ENCODE results near the gene C17orf100. TPM values are rescaled to one million over a fixed set of nuclear protein-coding genes. Genes with fewer than 3 reads are reported as not detected.

C17orf100 gene
- total RNA-seq, 1 donor from 2014 or later, result 2.0 TPM

DNA sequence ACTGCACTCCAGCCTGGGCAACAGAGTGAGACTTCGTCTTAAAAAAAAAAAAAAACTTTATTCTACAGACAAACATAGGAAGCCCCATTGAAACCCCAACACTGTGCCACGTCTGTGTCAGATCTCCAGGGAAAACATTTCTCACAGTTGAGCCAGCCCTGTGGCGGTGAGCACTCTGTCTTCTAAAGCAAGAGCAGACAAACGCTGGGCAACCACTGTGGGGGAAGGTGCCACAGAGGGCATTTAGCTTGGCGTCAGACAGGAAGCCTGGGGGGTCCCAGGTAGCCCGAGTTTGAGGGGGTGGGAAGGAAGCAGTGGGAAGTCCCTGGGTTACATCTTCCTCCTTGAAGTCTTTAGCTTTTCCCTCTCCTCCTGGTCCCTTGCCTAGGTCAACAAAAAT is 16.0 kb downstream of the C17orf100 start:
- intact Hi-C loops (cut with micrococcal nuclease), result loop anchor here (5.0 kb wide), 1 partner anchor 245 kb away; no protein-coding TSS in a partner anchor

GRCh38 chr17:6668219-6668618 is 16.7 kb downstream of the C17orf100 start:
- intact Hi-C loops (cut with micrococcal nuclease), result loop anchor here (5.0 kb wide), 1 partner anchor 244 kb away; no protein-coding TSS in a partner anchor

- intact Hi-C loops (cut with micrococcal nuclease), result loop anchor here (5.0 kb wide), 1 partner anchor 243 kb away; no protein-coding TSS in a partner anchor
These were observed 17.3 kb downstream of the C17orf100 start for GRCh38 chr17:6668727-6669425.

DNA sequence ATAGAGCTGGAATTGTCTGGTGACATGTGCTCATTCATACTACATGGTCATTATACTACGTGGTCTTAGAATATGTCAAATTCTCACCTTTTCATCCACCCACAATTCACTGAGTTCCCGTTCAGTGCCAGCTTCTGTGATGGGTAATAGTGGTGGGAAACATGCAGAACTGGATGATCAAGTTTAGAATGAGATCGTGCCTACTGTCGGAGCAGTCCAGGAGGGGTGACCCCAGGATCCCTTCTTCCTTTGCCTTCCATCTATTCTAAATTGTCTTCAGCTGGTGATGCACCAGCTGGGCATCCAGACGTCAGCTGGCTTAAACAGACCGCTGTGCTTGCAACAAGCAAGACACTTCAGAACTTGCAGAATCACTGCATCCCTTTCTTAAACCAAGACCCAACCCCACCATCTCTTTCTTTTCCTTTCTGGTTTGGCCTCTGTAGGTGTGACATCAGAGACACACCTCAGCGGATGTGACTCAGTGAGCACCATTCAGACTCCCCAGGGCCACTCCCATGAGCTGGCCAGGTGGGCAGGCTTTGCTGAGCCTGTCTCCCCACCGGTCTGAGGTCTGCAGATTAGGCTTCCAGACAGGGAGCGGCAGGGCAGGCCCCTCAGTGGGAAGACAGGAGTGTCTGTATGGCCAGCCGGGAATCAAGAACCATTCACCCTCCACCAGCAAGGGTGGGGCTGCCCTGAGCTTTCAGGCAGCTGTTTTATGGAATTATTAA is 18.1 kb downstream of the C17orf100 start:
- intact Hi-C loops (cut with micrococcal nuclease), result loop anchor here (5.0 kb wide), 1 partner anchor 243 kb away; no protein-coding TSS in a partner anchor

GRCh38 chr17:6670571-6670970 is 19.0 kb downstream of the C17orf100 start:
- intact Hi-C loops (cut with micrococcal nuclease), result no loop called here

DNA sequence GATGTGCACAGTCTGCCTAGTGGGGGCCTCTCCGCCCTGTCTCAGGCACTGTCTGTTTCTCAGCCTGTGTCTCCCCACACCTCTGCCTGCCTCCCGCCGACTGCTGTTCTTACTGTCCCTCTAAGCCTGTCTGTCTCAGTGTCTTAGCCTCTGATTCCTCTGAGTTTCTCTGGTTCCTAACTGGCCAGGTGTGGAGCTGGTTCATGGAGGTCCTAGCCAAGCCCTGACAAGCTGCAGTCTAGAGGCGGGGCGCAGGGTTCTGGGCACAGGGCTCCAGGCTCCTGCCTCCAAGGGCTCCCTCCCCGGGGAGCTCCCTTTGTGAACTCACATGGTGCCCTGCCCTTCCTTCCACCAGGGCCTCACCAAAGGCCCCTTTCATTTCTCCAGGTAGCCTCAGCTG is 19.4 kb downstream of the C17orf100 start:
- intact Hi-C loops (cut with micrococcal nuclease), result no loop called here

- intact Hi-C loops (cut with micrococcal nuclease), result no loop called here
These were observed 19.9 kb downstream of the C17orf100 start for GRCh38 chr17:6671431-6671830.

DNA sequence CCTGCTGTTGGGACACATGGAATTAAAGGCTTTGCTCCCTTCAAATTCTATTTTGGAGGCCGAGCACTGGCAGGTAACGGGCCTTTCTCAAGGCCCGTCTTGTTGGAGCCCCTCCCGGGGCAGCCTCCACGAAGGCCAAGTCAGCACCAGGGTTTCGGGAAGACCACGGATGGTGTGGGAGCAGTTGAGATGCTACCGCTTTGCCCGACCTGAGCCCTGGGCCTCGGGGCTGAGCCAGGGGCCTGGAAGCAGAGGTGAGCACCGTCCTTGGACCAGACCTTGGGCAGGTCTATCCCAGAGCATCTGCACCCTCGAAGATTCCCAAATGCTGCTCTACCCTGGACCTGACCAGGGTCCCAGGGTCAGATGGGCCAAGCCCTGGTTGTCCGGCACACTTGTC is 23.0 kb downstream of the C17orf100 start:
- intact Hi-C loops (cut with micrococcal nuclease), result no loop called here

DNA sequence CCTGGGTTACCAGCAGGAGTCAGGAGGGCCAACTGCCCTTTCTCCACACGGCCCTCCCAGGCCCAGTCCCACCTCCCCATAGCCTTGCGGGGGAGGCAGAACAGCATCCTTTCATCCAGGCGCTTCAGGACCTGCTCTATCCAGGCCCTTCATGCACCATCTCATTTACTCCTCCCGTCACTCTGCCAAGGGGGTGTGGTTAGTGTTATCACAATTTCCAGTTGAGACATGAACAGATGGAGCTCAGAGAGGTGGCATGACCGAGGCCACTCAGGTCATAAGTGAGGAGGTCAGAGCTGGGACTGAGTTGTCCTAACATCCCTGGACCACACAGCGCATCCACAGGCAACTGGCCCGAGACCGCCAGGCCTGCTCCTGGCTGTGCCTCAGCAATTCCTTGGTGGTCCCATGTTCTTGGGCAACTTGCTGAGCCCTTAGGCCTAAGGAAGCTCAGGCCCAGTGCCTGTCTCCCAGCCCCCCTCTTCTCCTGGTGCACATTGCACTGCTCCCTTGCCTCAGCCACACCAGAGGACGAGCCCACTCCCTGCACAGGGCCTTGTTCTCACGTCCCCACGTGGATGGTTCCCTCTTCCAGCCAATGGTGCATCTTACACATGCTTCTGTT is 23.8 kb downstream of the C17orf100 start:
- intact Hi-C loops (cut with micrococcal nuclease), result no loop called here

- intact Hi-C loops (cut with micrococcal nuclease), result no loop called here
These were observed 25.2 kb downstream of the C17orf100 start for GRCh38 chr17:6676802-6677157.

GRCh38 chr17:6677158-6677831 is 25.7 kb downstream of the C17orf100 start:
- intact Hi-C loops (cut with micrococcal nuclease), result no loop called here

DNA sequence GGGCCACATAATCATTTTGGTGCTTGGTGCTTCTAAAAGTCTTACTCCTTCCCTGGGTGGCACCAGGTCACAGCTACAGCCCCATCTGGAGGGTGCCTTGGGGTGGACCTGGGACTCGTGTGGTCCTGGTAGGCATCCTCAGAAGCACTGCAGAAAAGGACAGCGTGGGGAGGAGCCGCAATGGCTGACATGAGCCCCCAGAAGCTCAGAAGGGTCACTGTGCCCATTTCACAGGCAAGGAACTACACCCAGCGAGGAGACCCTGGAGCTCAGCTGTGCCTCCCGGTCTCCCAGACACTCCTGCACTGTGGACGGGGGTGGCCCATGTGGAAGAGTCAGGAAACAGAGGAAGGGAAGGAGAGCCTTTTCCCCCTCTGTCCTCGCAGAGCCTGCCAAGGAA is 26.4 kb downstream of the C17orf100 start:
- intact Hi-C loops (cut with micrococcal nuclease), result no loop called here

DNA sequence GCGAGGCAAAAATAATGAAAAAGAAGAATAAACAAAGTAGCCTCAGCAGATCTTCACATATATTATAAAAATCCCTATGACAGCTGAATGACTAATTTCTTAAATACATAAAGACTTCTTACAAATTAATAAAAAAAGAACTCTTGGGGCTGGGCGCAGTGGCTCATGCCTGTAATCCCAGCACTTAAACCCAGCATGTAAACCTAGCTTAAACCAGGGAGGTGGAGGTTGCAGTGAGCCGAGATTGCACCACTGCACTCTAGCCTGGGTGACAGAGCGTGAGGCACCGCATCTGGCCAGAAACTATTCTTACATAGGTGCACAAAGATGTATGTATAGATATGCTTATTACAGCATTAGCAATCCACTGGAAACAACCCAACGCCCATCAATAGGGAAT is 27.7 kb downstream of the C17orf100 start:
- intact Hi-C loops (cut with micrococcal nuclease), result no loop called here

- intact Hi-C loops (cut with micrococcal nuclease), result no loop called here
These were observed 29.6 kb downstream of the C17orf100 start for GRCh38 chr17:6681176-6681575.

GRCh38 chr17:6681671-6682070 is 30.1 kb downstream of the C17orf100 start:
- intact Hi-C loops (cut with micrococcal nuclease), result no loop called here

DNA sequence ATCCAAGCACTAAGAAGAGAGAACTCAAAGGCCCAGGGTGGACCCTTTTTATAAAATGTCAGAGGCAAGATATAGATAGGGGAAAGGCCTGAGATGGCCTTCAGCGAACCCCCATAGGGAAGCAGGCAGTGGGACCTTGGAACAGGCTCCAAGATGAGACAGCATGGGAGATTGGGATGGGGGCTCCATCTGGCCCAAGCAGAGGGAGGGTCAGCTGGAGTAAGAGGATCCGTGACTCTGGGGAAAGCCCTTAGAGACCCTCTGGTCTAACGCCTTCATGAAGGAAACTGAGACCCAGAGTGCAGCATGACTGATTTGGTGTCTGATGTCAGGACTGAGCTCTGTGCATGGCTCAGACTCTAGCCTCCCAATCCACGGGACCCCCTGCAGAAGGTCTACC is 30.8 kb downstream of the C17orf100 start:
- intact Hi-C loops (cut with micrococcal nuclease), result no loop called here

- intact Hi-C loops (cut with micrococcal nuclease), result no loop called here
These were observed 31.6 kb downstream of the C17orf100 start for GRCh38 chr17:6683081-6683684.

GRCh38 chr17:6683730-6684459 is 32.3 kb downstream of the C17orf100 start:
- intact Hi-C loops (cut with micrococcal nuclease), result no loop called here

DNA sequence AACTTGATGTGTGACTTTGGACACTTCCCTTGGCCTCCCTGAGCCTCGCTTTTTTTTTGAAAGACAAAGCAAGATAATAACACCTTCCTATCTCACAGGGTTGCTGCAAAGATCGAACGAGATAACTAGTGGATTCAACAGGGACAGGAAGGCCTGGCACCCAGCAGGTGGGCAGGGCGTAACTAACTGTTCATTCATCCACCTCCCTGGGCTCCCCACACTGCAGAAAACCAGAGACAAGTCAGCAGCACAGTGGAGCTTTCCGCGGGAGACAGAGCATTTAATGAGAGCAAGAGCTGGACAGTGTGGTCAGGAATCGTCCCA is 32.9 kb downstream of the C17orf100 start:
- intact Hi-C loops (cut with micrococcal nuclease), result no loop called here

DNA sequence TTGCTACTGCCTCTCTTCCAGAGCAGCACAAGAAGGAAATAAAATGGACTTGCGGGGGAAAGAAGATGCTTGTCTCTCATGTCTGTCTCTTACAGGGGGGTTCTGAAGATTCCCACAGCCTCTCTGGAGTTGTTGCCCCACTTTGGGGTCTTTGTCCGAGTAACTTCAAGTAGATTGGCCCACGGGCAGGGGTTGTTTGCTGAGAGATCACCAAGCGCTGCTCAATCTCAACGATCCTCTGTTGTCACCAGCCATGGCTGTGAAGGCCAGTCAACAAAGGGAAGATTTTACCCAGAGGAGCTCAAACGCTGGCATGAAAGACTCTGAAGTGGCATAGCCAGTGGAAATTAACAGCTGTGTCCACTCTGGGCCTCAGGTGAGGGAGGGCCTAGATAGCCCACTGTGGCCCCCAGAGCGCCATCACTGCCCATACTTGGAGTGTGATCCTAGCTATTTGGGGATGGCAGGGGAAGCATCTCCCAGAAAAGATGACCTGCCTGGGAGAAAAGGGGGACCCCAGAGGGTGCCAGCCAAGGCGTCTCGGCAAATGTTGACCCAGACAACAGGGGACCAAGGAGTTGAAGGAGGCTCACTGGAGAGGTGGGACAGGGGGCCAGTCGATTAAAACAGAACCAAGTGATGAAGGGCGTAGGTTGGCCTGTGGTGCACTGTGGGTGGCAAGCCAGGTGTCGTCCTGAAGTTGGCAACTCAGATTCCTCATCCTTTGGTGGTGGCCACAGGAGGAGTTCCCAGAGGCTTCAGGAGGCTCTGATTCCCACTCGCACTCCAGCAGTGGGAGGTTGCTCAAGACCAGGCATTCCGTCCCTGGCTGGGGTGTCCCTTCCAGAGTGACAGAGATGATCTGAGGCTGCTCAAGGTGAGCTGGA is 33.6 kb downstream of the C17orf100 start:
- intact Hi-C loops (cut with micrococcal nuclease), result no loop called here
